HepG2 (cell line): ENCODE data around the gene CRKL. TPM values are rescaled to one million over a fixed set of nuclear protein-coding genes. Genes with fewer than 3 reads are reported as not detected.

ENCODE experiments used
- DMAP1 ChIP-seq: IDR thresholded peaks from 2 replicates; pipeline ENCODE4 v1.6.1; 2016
- PLSCR1 ChIP-seq: sonication (generic); formaldehyde crosslinking; IDR thresholded peaks from 2 replicates; pipeline ENCODE4 v1.5.0; 2020; ENCODE audit warnings: missing genetic modification reagents, mild to moderate bottlenecking, borderline replicate concordance
- PRDM10 ChIP-seq: sonication (generic); formaldehyde crosslinking; IDR thresholded peaks from 2 replicates; pipeline ENCODE4 v1.4.0; 2020; ENCODE audit warnings: low read depth, missing genetic modification reagents
- ZNF18 ChIP-seq: sonication (generic); formaldehyde crosslinking; IDR thresholded peaks from 2 replicates; pipeline ENCODE4 v1.8.0; 2022; ENCODE audit warnings: mild to moderate bottlenecking, missing genetic modification reagents; ENCODE audit not compliant: insufficient replicate concordance
- ZNF296 ChIP-seq: sonication (generic); formaldehyde crosslinking; conservative IDR thresholded peaks from 2 replicates; pipeline ENCODE4 v1.5.0; 2020; ENCODE audit warnings: mild to moderate bottlenecking, missing genetic modification reagents
- ZNF367 ChIP-seq: sonication (generic); formaldehyde crosslinking; IDR thresholded peaks from 2 replicates; pipeline ENCODE4 v1.4.0; 2020; ENCODE audit warnings: missing genetic modification reagents, borderline replicate concordance
- ZNF431 ChIP-seq: sonication (generic); formaldehyde crosslinking; IDR thresholded peaks from 2 replicates; pipeline ENCODE4 v1.9.0; 2022; ENCODE audit warnings: missing genetic modification reagents, low read depth, mild to moderate bottlenecking, borderline replicate concordance
- polyA plus RNA-seq, 8 experiments: library from polyadenylated mRNA; depleted of rRNA in 3 of 8; stranded (reverse) in 7 of 8; unstranded in 1 of 8; fragments of >200 nt; fragmentation: Illumina TruSeq in 4 of 8; extraction: Trizol in 4 of 8; gene quantifications; 2 replicates each; pipeline versions ENCODE4 v1.2.1 to v1.2.3, GENCODE V29; 2011 to 2016; ENCODE audit warnings: low read depth in 4 of 8, missing spikeins in 1 of 8, mixed read lengths in 1 of 8; ENCODE audit not compliant: insufficient read depth in 1 of 8
- total RNA-seq, 5 experiments: library from RNA; depleted of rRNA; stranded (reverse); fragments of >200 nt; fragmentation: Illumina TruSeq; extraction: Trizol; gene quantifications; 2 replicates each; pipeline ENCODE4 v1.2.3, GENCODE V29; 2016; ENCODE audit warnings: low read depth in 1 of 5

The CRKL gene
- total and polyA plus RNA-seq, 2 of the 13 experiments (the other 11 are each of a cell fraction or from before 2014, with no cell fraction given): 37.4 to 60.6 TPM

GRCh38 chr22:20978419-20978818 is 61.2 kb downstream of the CRKL start (continued):
- no peak for TF ChIP-seq PRDM10
- TF ChIP-seq ZNF18 (CRISPR knock-in tag): no peak
- no peak for TF ChIP-seq ZNF296
- TF ChIP-seq ZNF431 (CRISPR knock-in tag): no peak
- no peak for TF ChIP-seq ZNF367 (CRISPR knock-in tag)
- TF ChIP-seq DMAP1 (CRISPR knock-in tag): no peak
- TF ChIP-seq PLSCR1: no peak
